Glomerular visceral epithelial cell (primary cell): ENCODE measurements around the gene SIRPB1.
A peak's percentile ranks its signal among the peaks of the same experiment; 100 is the strongest.
"Not testable (repeated sequence)": the region's sequence is repeated elsewhere in the genome, so short reads cannot be mapped to it uniquely, and the experiment has no call there.

ENCODE experiments used
- DNase-seq: peaks from one replicate; pipeline ENCODE4 v3.0.0-alpha.2; 2016; ENCODE audit errors: extremely low spot score

Gene SIRPB1

GRCh38 chr20:1619861-1620444, at the start of gene SIRPB1:
TSS of gene SIRPB1 (minus strand) at chr20:1620009. CDS start at chr20:1619944, 65 bp downstream.
- peak; percentile 50 for DNase-seq

GRCh38 chr20:1669304-1669703, 49.5 kb upstream of the SIRPB1 start:
- no peak for DNase-seq

- DNase-seq: no peak
Observed at GRCh38 chr20:1667502-1668085, 47.8 kb upstream of the SIRPB1 start.

GRCh38 chr20:1666802-1667201, 47.0 kb upstream of the SIRPB1 start:
- no peak for DNase-seq

- DNase-seq: no peak
Observed at GRCh38 chr20:1665345-1665744, 45.5 kb upstream of the SIRPB1 start.

GRCh38 chr20:1664911-1665310, 45.1 kb upstream of the SIRPB1 start:
- DNase-seq: no peak

GRCh38 chr20:1663917-1664316, 44.1 kb upstream of the SIRPB1 start:
- no peak for DNase-seq

GRCh38 chr20:1661542-1662299, 41.9 kb upstream of the SIRPB1 start:
- no peak for DNase-seq

- DNase-seq: no peak
Observed at GRCh38 chr20:1660246-1660645, 40.4 kb upstream of the SIRPB1 start.

- no peak for DNase-seq
Observed at GRCh38 chr20:1657556-1658334, 37.9 kb upstream of the SIRPB1 start, which contains the start of gene SIRPG. TSS of gene SIRPG (minus strand) at chr20:1657779. CDS start at chr20:1657714, 65 bp downstream.

GRCh38 chr20:1656844-1657243, 37.0 kb upstream of the SIRPB1 start:
- DNase-seq: no peak

GRCh38 chr20:1654996-1655395, 35.2 kb upstream of the SIRPB1 start:
- no peak for DNase-seq

GRCh38 chr20:1652960-1653359, 33.2 kb upstream of the SIRPB1 start:
- DNase-seq: no peak

GRCh38 chr20:1652104-1652503, 32.3 kb upstream of the SIRPB1 start:
- no peak for DNase-seq

- DNase-seq: no peak
Observed at GRCh38 chr20:1651268-1652058, 31.7 kb upstream of the SIRPB1 start.

- DNase-seq: no peak
Observed at GRCh38 chr20:1648101-1648500, 28.3 kb upstream of the SIRPB1 start.

- no peak for DNase-seq
Observed at GRCh38 chr20:1646975-1647431, 27.2 kb upstream of the SIRPB1 start.

GRCh38 chr20:1644101-1644962, 24.5 kb upstream of the SIRPB1 start:
- DNase-seq: no peak

GRCh38 chr20:1638643-1639042, 18.8 kb upstream of the SIRPB1 start:
- DNase-seq: not testable (repeated sequence)

- peak; percentile 56 for DNase-seq
Observed at GRCh38 chr20:1637755-1638154, 17.9 kb upstream of the SIRPB1 start.
